Activated naive CD8-positive, alpha-beta T cell treated with anti-CD3 and anti-CD28 coated beads for 36 hours (primary cell): ENCODE measurements around the gene APLP2. TPM values are rescaled to one million over a fixed set of nuclear protein-coding genes. Genes with fewer than 3 reads are reported as not detected.
"Not testable (repeated sequence)": the region's sequence is repeated elsewhere in the genome, so short reads cannot be mapped to it uniquely, and the experiment has no call there.

ENCODE experiments used
- DNase-seq: peaks from one replicate; pipeline ENCODE4 v3.0.0; 2021
- H3K27ac Mint-ChIP-seq: one replicate; pipeline ENCODE4 v1.8.0; 2022; ENCODE audit warnings: mild to moderate bottlenecking, moderate library complexity, mixed read lengths
- H3K27me3 Mint-ChIP-seq: one replicate; pipeline ENCODE4 v1.8.0; 2022; ENCODE audit warnings: mild to moderate bottlenecking, mixed read lengths
- H3K36me3 Mint-ChIP-seq: one replicate; pipeline ENCODE4 v1.8.0; 2021; ENCODE audit warnings: mild to moderate bottlenecking, mixed read lengths
- H3K4me1 Mint-ChIP-seq: one replicate; pipeline ENCODE4 v1.8.0; 2021; ENCODE audit warnings: mixed read lengths
- H3K4me3 Mint-ChIP-seq: one replicate; pipeline ENCODE4 v1.8.0; 2022; ENCODE audit warnings: mild to moderate bottlenecking, moderate library complexity, mixed read lengths
- H3K9me3 Mint-ChIP-seq: one replicate; pipeline ENCODE4 v1.8.0; 2022; ENCODE audit warnings: mixed read lengths
- total RNA-seq, 2 experiments: library from RNA; stranded (reverse); gene quantifications; one replicate each; pipeline ENCODE4 v1.2.3, GENCODE V29; 2021

Gene APLP2
- total RNA-seq = 10 to 100 TPM; 26.5 to 29.7 TPM

DNA sequence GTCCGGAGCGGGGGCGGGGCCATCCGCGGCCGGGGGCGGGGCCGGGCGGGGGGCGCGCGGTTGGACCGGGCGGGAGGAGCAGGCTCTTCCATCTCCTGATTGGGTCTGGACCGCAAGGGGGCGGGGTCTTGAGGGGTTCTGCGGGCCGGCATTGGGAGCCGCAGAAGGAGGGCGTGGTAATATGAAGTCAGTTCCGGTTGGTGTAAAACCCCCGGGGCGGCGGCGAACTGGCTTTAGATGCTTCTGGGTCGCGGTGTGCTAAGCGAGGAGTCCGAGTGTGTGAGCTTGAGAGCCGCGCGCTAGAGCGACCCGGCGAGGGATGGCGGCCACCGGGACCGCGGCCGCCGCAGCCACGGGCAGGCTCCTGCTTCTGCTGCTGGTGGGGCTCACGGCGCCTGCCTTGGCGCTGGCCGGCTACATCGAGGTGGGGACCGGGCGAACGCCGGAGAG, at the start of gene APLP2:
TSS of gene APLP2 (plus strand) at position 236 of the 450 bp plus-strand sequence. CDS start at position 320, 84 bp downstream.
- Mint-ChIP-seq H3K27ac (peak within 1 kb of the TSS; percentile 58), H3K4me1 (peaks cover 23% of the 10 kb centered on the region), H3K9me3 (no peaks in the 10 kb centered on the region), H3K36me3 (no peaks in the 10 kb centered on the region), H3K4me3 (peak within 1 kb of the TSS; percentile 90), H3K27me3 (peaks cover 25% of the 10 kb centered on the region)
- DNase-seq = peak; percentile 96

DNA sequence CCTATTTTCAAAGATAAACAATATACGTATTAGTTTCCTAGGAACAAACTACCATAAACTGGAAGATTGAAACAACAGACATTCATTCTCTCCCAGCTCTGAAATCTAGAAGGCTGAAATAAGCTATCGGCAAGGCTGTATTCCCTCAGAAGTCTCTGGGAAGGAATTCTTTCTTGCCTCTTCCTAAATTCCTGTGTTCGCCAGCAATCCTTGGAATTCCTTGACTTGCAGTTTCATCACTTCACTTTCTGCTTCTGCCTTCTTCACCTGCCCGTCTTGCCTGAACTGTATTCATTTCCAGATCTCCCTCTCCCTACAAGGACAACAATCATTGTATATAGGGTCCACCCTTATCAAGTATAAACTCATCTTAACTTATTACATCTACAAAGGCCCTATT, 49.4 kb upstream of the APLP2 start:
- no peaks in the 10 kb centered on the region for H3K4me1 Mint-ChIP-seq
- H3K36me3 Mint-ChIP-seq = no peaks in the 10 kb centered on the region
- peaks cover 4% of the 10 kb centered on the region for H3K9me3 Mint-ChIP-seq
- H3K27ac Mint-ChIP-seq = no peak overlapping the region
- no peak for DNase-seq
- H3K27me3 Mint-ChIP-seq = peaks cover 6% of the 10 kb centered on the region
- H3K4me3 Mint-ChIP-seq = no peak overlapping the region

DNA sequence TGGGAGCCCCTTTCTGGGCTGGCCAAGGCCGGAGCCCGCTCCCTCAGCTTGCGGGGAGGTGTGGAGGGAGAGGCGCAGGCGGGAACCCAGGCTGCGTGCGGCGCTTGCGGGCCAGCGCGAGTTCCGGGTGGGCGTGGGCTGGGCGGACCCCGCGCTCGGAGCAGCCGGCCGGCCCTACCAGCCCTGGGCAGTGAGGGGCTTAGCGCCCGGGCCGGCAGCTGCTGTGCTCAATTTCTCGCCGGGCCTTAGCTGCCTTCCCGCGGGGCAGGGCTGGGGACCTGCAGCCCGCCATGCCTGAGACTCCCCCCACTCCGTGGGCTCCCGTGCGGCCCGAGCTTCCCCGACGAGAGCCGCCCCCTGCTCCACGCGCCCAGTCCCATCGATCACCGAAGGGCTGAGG, 48.1 kb upstream of the APLP2 start:
- not testable (repeated sequence) for H3K4me1 Mint-ChIP-seq, H3K27me3 Mint-ChIP-seq, H3K27ac Mint-ChIP-seq, DNase-seq, H3K4me3 Mint-ChIP-seq, H3K36me3 Mint-ChIP-seq, H3K9me3 Mint-ChIP-seq

DNA sequence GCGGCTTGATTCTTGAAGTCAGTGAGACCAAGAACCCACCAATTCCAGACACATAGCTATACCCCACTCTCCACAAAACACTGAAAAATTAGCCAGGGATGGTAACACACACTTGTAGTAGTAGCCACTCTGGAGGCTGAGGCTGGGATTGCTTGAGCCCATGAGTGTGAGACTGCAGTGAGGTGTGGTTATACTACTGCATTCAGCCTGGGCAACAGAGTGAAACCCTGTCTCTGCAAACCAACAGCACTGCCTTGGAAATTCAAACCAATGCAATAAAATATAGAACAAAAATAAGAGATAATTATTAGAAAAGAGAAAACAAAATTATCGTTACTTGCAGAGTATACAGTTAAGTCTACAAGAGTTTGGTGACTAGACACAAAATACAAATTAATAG, 46.9 kb upstream of the APLP2 start:
- Mint-ChIP-seq H3K36me3 (no peaks in the 10 kb centered on the region), H3K4me3 (no peak overlapping the region), H3K27me3 (peaks cover 6% of the 10 kb centered on the region), H3K4me1 (no peaks in the 10 kb centered on the region), H3K27ac (no peak overlapping the region), H3K9me3 (no peaks in the 10 kb centered on the region)
- DNase-seq = no peak

DNA sequence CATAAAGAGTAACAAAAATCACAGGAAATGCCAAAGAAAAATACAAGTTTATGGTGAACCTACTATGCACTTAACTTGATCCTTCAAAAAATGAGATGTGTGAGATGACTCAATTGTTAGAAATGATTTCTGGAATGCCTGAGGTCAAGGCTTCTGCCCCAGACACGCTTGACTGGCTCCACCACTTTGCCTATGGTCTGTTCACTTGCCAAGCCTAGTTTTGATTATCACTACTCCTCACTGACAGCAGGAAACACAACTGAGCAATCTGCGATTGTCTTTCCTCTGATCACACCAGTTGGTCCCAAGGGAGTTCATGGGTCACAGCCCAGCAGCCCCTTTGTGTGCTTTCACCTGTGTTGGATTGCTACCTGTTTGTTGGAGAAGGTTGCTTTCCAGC, 46.5 kb upstream of the APLP2 start:
- no peak for DNase-seq
- H3K9me3 Mint-ChIP-seq = no peaks in the 10 kb centered on the region
- peaks cover 6% of the 10 kb centered on the region for H3K27me3 Mint-ChIP-seq
- no peak overlapping the region for H3K4me3 Mint-ChIP-seq
- no peak overlapping the region for H3K27ac Mint-ChIP-seq
- H3K4me1 Mint-ChIP-seq = no peaks in the 10 kb centered on the region
- no peaks in the 10 kb centered on the region for H3K36me3 Mint-ChIP-seq

DNA sequence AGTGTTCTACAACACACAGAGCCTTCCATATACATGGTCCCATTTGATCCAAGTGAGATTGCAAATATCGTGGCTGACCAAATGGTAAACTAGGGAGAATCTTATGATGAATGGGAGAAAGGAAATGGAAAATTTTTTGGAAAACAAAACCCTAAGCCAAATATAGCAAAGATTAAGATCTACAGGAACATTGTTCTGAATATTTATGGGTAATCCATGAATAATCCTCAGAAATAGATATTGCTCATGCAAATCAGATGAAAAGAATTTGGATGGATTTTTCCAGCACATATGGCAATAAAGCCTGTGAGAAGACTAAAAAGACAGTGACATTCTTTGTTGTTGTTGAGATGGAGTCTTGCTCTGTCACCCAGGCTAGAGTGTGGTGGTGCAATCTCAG, 45.3 kb upstream of the APLP2 start:
- Mint-ChIP-seq H3K27ac (no peak overlapping the region), H3K4me1 (no peaks in the 10 kb centered on the region), H3K36me3 (no peaks in the 10 kb centered on the region), H3K4me3 (no peak overlapping the region), H3K27me3 (peaks cover 6% of the 10 kb centered on the region), H3K9me3 (no peaks in the 10 kb centered on the region)
- DNase-seq = no peak

DNA sequence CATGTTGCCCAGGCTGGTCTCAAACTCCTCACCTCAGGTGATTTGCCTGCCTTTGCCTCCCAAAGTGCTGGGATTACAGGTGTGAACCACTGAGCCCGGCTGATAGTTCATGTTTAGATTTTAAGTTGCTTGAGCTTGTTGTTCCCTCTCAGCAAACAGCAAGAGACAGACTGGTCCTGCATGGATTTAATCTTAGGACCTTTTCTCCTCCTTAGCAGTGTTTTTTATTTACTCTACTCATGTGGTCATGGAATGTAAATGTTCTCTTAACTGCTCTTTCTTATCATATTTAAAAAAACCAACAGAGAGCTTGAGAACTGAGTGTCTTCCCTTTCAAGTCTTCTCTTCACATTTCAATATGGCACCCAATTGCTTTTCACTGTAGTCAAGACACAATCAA, 44.3 kb upstream of the APLP2 start:
- no peak overlapping the region for H3K27ac Mint-ChIP-seq
- H3K4me3 Mint-ChIP-seq = no peak overlapping the region
- H3K36me3 Mint-ChIP-seq = no peaks in the 10 kb centered on the region
- DNase-seq = no peak
- H3K4me1 Mint-ChIP-seq = no peaks in the 10 kb centered on the region
- peaks cover 6% of the 10 kb centered on the region for H3K27me3 Mint-ChIP-seq
- H3K9me3 Mint-ChIP-seq = no peaks in the 10 kb centered on the region

DNA sequence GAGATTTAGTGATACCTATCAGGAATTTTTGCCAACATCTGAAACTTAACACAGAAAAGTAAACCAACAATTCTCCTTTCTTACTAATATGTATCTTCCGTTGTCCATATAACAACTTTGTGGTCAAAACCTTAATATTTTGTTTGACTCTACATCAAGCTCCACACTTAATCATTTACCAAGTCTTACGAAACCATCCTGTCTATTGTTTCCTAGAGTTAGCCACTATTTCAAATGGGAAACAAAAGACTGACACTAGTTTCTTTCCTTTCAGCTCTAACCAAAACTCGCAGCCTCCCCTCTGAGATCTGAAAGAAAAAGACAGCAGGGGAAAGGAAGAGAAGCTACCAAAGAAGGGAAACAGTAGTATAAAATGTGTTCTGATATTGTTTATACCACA, 40.6 kb upstream of the APLP2 start:
- no peak for DNase-seq
- H3K4me1 Mint-ChIP-seq = no peaks in the 10 kb centered on the region

DNA sequence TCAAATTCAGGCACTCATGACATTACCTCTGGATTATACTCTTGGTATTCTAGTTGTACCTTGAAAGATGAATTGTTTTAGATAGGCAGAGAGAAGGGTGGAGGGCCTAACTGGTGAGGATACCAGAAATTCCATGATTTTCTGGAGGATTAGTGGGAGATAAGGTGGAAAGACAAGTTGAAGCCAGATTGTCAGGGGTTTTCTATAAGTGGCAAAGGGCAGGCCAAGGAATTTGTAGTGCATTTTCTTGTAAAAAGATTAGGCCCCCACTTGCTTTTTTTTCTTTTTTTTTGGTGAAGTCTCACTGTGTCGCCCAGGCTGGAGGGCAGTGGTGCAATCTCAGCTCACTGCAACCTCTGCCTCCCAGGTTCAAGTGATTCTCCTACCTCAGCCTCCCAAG, 38.6 kb upstream of the APLP2 start:
- Mint-ChIP-seq H3K36me3 (no peaks in the 10 kb centered on the region), H3K9me3 (no peaks in the 10 kb centered on the region), H3K27me3 (no peaks in the 10 kb centered on the region), H3K4me3 (no peak overlapping the region), H3K27ac (no peak overlapping the region), H3K4me1 (no peaks in the 10 kb centered on the region)
- no peak for DNase-seq

More for the DNA sequence above, 40.6 kb upstream of the APLP2 start:
- no peak overlapping the region for H3K4me3 Mint-ChIP-seq
- H3K27me3 Mint-ChIP-seq = peaks cover 3% of the 10 kb centered on the region
- H3K36me3 Mint-ChIP-seq = no peaks in the 10 kb centered on the region
- no peaks in the 10 kb centered on the region for H3K9me3 Mint-ChIP-seq
- no peak overlapping the region for H3K27ac Mint-ChIP-seq

DNA sequence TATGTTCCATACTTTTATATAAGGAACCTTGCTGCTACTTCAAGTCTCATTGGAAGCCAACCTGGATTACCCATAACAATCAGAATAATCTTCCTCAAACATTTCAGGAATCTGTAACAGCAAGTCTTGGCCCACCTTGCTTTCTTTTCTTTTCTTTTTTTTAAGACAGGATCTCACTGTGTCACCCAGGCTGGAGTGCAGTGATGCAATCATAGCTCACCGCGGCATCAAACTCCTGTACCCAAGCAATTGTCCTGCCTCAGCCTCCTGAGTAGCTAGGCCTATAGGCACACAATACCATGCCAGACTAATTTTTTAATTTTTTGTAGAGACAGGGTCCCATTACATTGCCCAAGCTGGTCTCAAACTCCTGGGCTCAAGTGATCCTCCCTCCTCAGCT, 37.7 kb upstream of the APLP2 start:
- no peaks in the 10 kb centered on the region for H3K4me1 Mint-ChIP-seq
- H3K4me3 Mint-ChIP-seq = no peak overlapping the region
- H3K27ac Mint-ChIP-seq = no peak overlapping the region
- H3K9me3 Mint-ChIP-seq = no peaks in the 10 kb centered on the region
- DNase-seq = no peak
- H3K36me3 Mint-ChIP-seq = no peaks in the 10 kb centered on the region
- no peaks in the 10 kb centered on the region for H3K27me3 Mint-ChIP-seq

DNA sequence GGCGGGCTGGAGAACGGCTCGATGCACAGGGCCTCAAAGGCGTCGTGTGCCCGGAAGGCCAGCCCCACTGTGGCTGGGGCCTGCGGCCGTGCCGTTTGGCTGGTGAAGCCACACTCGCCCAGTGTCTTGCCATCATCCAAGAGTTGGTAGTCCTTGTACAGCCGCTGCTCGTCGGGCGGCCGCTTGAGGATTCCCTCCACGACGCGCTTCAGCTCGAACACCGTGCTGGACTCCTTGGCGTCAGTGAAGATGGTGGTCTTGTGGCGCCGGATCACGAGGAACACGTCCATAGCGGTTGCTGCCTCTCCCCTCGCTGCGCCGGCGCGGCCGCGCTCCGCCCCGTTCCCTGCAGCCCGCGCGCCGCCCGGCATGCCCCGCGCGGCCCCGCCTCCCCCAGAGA, 36.8 kb upstream of the APLP2 start:
- no peaks in the 10 kb centered on the region for H3K4me1 Mint-ChIP-seq
- H3K36me3 Mint-ChIP-seq = no peaks in the 10 kb centered on the region
- no peak for DNase-seq
- H3K27ac Mint-ChIP-seq = no peak overlapping the region
- H3K27me3 Mint-ChIP-seq = no peaks in the 10 kb centered on the region
- no peak overlapping the region for H3K4me3 Mint-ChIP-seq
- no peaks in the 10 kb centered on the region for H3K9me3 Mint-ChIP-seq

DNA sequence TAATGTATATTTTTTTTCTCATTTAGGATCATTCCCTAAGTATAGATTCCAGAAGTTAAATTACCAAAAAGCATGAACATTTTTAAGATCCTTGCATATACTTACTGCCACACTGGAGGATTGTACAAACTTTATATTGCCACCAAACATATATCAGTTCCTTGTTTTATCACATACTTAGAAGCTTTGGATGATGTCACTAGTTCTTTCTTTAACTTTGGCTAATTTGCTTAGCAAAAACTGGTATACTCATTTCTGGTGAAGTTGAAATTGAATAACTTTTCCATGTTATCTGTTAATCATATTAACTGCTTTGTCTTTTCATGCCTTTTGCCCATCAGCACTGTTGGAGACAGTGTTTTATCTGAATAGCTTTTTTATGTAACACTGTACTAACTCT, 35.5 kb upstream of the APLP2 start:
- H3K4me3 Mint-ChIP-seq = no peak overlapping the region
- DNase-seq = no peak
- no peaks in the 10 kb centered on the region for H3K9me3 Mint-ChIP-seq
- no peaks in the 10 kb centered on the region for H3K4me1 Mint-ChIP-seq
- H3K36me3 Mint-ChIP-seq = no peaks in the 10 kb centered on the region
- H3K27ac Mint-ChIP-seq = no peak overlapping the region
- H3K27me3 Mint-ChIP-seq = no peaks in the 10 kb centered on the region

DNA sequence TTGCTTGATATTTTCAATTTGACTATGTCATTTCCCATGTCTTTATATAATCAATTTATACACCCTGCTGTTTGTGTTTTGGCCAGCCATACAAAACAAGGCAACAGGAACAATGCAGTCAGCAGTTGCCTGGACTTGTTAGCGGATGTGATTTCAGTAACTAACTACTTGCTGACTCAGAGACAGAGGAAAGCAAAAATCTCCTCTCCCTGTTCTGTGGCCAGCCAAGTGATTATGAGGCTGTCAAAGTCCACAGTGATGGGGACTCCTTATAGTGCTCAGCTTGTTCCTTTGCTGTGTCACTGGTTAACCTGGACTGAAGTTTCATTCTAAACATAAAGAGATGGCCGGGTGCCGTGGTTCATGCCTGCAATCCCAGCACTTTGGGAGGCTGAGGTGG, 32.6 kb upstream of the APLP2 start:
- peaks cover 1% of the 10 kb centered on the region for H3K27me3 Mint-ChIP-seq
- H3K27ac Mint-ChIP-seq = no peak overlapping the region
- H3K4me3 Mint-ChIP-seq = no peak overlapping the region
- H3K36me3 Mint-ChIP-seq = no peaks in the 10 kb centered on the region
- no peak for DNase-seq
- no peaks in the 10 kb centered on the region for H3K9me3 Mint-ChIP-seq
- H3K4me1 Mint-ChIP-seq = no peaks in the 10 kb centered on the region

DNA sequence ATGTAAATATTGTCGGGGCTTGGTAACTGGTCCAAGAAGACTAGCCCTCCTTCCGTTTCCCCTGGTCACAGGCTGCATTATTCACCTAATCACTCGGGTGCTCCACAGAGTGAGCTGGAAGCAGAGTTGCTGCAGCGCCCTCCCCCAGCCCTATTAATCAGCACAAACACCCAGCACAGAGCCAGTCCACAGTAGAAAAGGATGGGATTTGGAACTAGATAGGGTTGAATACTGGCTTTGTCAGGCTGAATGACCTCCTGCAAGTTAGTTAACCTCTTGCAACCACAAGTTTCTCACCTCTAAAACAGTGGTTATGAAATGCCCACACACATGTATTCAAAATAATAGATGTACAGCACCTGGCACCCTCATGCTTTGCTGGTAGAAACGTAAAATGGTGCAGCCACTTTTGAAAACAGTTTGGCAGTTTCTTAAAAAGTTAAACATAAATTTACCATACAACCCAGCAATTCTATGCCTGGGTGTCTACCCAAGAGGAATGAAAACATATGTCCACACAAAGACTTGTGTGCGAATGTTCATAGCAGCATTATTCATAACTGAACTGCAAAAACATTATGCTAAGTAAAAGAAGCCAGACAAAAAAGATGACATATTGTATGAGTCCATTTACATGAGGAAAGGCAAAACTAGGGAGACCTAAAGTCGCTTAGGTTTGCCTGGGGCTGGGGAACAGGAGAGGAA, 31.7 kb upstream of the APLP2 start:
- Mint-ChIP-seq H3K36me3 (no peaks in the 10 kb centered on the region), H3K4me1 (no peaks in the 10 kb centered on the region), H3K27me3 (peaks cover 7% of the 10 kb centered on the region), H3K9me3 (no peaks in the 10 kb centered on the region), H3K4me3 (no peak overlapping the region), H3K27ac (no peak overlapping the region)
- no peak for DNase-seq

DNA sequence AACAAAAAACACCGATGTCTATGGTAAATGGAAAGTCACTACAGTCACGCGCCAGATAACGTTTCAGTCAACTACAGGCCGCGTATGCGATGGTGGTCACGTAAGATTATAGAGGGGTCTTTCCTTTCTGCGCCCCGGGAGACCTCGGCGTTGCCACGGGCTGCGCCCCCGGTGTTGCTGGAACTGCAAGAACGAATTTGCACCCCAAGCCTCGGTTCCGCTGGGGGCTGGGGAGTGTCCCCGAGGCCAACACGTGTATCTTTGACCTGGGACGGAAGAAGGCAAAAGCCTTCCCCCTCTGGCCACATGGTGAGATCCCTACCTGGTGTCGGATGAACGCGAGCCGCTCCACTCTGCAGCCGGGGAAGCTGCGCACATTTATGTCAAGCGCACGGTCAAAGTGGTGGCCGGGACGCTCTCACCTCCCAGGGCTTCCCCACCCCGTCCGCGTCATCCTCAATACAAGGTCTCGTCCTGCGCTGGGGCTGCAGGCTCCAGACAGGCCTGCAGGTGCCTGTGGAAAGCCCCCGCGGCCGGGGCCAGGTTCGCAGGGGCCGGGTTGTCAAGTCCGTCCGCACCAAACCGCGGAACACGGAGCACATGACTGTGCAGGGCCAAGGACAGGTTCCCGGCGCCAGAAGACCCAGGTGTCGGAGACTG, 29.3 kb upstream of the APLP2 start:
- Mint-ChIP-seq H3K27ac (no peak overlapping the region), H3K27me3 (peaks cover 14% of the 10 kb centered on the region), H3K9me3 (no peaks in the 10 kb centered on the region), H3K4me1 (no peaks in the 10 kb centered on the region), H3K36me3 (no peaks in the 10 kb centered on the region), H3K4me3 (no peak overlapping the region)
- no peak for DNase-seq

DNA sequence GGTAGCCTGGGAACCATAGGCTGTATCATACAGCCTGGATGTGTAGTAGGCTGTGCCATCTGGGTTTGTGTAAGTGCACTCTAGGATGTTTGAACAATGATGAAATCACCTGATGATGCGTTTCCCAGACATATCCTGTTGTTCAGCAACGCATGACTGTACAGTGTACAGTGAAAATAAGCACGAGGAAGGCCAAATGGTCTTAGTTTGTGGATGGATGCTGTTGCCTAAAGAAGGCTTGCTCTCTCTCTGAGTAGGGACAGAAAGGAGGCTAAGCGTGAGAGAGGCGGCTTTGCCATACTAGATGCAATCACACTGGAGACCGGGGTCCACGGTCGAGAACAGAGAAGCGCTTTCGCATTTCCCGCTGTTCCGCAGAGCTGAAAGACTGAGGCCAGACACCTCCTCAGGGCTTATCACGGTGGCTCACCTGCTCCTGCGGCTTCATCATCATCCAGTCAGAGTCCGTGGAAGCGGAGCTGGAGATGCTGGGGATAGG, 27.6 kb upstream of the APLP2 start:
- H3K36me3 Mint-ChIP-seq = no peaks in the 10 kb centered on the region
- DNase-seq = no peak
- peaks cover 14% of the 10 kb centered on the region for H3K27me3 Mint-ChIP-seq
- no peak overlapping the region for H3K27ac Mint-ChIP-seq
- no peaks in the 10 kb centered on the region for H3K4me1 Mint-ChIP-seq
- no peak overlapping the region for H3K4me3 Mint-ChIP-seq
- H3K9me3 Mint-ChIP-seq = no peaks in the 10 kb centered on the region
